PFSK-1 (cell line): ENCODE measurements around the gene KCMF1.

Source experiments
- FOXP2 ChIP-seq: optimal IDR thresholded peaks from 2 replicates; pipeline ENCODE3; 2011; ENCODE audit warnings: borderline replicate concordance, control low read depth, inconsistent platforms; ENCODE audit not compliant: insufficient read depth; ENCODE audit errors: extremely low read length, extremely low read depth
- POLR2AphosphoS5 ChIP-seq: IDR thresholded peaks from 2 replicates; pipeline ENCODE4 v1.6.1; 2012; ENCODE audit warnings: low read depth, mild to moderate bottlenecking, control low read depth, low read length, moderate library complexity
- REST ChIP-seq, 2 experiments: IDR thresholded peaks; 2 replicates each; pipeline versions ENCODE4 v1.6.1 to v1.8.0; 2011 to 2012; ENCODE audit warnings: low read depth in 2 of 2, low read length in 2 of 2, control low read depth in 1 of 2, inconsistent platforms in 1 of 2, mild to moderate bottlenecking in 1 of 2, moderate library complexity in 1 of 2; ENCODE audit not compliant: insufficient read depth in 1 of 2
- SIN3A ChIP-seq: IDR thresholded peaks from 2 replicates; pipeline ENCODE4 v1.6.1; 2012; ENCODE audit warnings: mild to moderate bottlenecking, low read length, moderate library complexity, borderline replicate concordance; ENCODE audit not compliant: insufficient read depth
- TAF1 ChIP-seq: IDR thresholded peaks from 2 replicates; pipeline ENCODE4 v1.6.1; 2012; ENCODE audit warnings: low read length, control low read depth, borderline replicate concordance; ENCODE audit not compliant: insufficient read depth

Gene KCMF1

DNA sequence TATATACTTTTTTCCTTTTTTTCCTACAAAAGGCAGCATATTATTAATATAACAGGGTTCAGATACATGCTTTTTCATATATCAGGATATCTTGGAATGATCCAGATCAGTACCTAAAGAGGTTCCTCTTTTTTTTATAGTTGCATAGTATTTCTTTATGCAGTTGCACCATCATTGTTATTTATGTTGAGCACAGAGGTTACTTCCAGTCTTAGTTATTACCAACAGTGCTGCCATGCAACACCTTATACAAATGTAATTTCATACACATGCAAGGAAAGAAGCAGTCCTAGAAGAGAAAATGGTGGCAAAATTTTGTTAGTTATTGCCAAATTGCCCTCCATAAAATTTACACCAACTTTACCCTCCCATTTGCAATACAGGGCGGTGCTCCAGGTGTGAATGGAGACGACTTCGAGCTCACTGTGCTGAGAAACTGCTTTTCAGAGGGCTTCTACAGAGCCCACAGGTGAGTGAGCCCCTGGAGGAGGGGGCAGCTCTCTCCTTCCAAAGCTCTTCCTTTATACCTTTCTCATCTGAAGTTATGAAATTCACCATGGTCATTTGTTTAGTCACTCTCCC, 30.0 kb upstream of the KCMF1 start:
- TF ChIP-seq POLR2AphosphoS5 (no peak), REST (IDR thresholded peaks at IDR 0.05; ENCODE audit: insufficient read depth in 1 of 2, low read depth in 2 of 2, low read length in 2 of 2) (no peak), FOXP2 (no peak), SIN3A (no peak), TAF1 (no peak)

DNA sequence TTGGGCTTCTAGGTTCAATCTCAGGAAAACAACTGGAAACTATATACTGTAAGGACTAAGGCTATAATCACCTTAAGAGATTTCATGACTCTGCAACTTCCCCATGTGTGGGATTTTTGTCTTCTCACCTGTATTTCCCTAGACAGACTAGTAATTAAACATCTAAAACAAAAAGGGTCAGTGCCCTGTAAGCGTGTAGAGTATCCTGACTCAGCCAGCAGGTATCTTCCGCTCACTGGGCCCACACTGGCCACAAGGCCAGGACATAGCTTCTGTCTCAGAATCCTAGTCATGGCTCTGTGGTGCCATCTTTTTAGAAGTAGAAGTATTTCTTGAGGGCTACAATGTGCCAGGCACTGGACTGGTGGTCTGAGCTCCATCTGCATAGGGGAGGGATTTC, 28.8 kb upstream of the KCMF1 start:
- TF ChIP-seq REST (IDR thresholded peaks at IDR 0.05; ENCODE audit: insufficient read depth in 1 of 2, low read depth in 2 of 2, low read length in 2 of 2) = no peak
- TF ChIP-seq TAF1 = no peak
- no peak for TF ChIP-seq SIN3A
- no peak for TF ChIP-seq FOXP2
- TF ChIP-seq POLR2AphosphoS5 = no peak

GRCh38 chr2:84942964-84943421, 28.0 kb upstream of the KCMF1 start:
- no peak for TF ChIP-seq SIN3A
- no peak for TF ChIP-seq REST (IDR thresholded peaks at IDR 0.05; ENCODE audit: insufficient read depth in 1 of 2, low read depth in 2 of 2, low read length in 2 of 2)
- TF ChIP-seq FOXP2 = no peak
- no peak for TF ChIP-seq TAF1
- no peak for TF ChIP-seq POLR2AphosphoS5

- TF ChIP-seq TAF1 = no peak
- TF ChIP-seq REST (IDR thresholded peaks at IDR 0.05; ENCODE audit: insufficient read depth in 1 of 2, low read depth in 2 of 2, low read length in 2 of 2) = no peak
- no peak for TF ChIP-seq SIN3A
- TF ChIP-seq POLR2AphosphoS5 = no peak
- TF ChIP-seq FOXP2 = no peak
These were observed 26.6 kb upstream of the KCMF1 start for GRCh38 chr2:84944295-84944909.
